NCI-H1436 (cell line): ENCODE data around the gene NAP1L5.

Experiments used
- DNase-seq: peaks from one replicate; lab custom pipeline; 2025; lab: John Stamatoyannopoulos, UW

NAP1L5 gene

DNA sequence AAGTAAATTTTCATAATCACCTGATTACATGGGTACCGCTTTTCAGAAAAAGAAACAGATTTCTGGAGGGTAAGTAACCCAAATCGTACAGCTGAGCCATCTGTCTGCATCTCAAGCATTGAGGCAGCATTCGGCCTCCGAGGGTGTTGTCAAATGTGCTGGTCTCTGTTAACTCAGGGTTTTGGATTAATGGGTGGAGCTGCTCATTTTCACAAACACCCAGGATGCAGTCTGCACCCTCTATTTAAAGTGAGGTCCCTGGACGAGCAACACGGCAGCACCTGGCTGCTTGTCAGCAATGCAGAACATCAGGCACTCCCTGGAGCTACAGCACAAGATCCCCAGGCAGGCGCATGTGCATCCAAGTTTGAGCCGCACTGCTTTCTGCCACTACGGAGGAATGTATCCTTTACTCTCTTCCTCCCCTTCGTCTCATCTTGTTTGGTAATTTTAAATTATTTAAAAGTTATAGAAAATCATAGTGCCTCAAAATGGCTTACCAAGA, 24.7 kb upstream of the NAP1L5 start:
- DNase-seq, result no peak

DNA sequence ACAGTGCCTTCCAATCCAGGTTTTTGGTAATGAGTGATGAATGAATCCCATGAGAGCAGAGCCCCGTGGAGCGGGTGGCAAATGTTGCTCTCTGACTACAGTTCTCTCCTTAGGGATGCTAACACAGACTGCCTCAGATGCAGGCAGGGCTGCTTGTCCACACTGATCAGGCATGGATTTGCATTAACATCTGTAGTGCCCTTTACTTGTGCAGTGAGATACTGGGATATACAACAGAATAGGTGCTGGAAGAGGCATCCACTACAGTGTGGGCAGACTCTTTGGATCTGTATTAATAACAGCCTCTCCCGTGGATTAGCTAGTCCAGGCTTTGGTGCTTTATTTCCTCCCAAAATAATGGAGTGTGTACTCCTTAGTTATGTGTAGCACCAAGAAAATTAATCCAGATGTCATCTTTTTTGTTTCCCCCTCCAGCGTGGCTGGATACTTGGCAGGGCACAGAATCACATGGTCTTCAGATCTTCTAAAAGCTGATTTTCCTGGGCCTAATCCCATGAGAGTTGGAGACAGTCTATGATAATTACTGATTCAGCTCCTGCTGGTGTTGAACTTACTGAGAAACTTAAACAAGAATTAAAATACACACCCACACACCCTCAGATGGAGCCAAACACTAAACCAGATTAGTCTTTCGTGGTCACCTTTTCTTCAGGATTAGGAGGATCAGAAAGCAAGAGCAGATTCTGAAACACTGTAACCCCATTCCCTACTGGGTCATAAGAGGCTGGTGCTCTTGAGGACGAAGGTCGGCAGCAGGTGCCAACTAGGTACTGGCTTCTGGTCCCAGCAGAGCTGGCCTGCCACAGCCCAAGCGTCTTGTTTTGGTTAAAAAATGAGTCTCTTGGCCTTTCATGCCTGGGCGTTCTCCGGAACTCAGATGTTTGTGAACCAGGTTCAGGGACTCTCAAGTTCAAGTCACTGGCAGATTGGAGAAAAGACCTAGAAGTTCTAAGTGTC, 23.1 kb upstream of the NAP1L5 start:
- no peak for DNase-seq

DNA sequence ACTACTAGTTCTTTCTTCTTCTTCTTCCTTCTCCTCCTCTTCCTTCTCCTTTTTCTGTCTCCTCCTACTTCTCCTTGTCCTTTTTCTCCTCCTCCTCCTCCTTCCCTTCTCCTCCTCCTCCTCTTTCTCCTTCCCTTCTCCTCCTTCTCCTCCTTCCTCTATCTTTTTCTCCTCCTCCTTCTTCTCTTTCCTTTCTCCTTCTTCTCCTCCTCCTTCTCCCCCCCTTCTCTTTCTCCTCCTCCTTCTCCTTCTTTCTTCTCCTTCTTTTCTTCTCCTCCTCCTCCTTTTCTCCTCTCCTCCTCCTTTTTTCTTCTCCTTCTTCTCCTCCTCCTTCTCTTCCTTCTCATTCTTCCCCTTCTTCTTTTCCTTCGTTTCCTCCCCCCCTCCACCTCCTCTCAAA, 21.8 kb upstream of the NAP1L5 start:
- DNase-seq, result no peak

DNA sequence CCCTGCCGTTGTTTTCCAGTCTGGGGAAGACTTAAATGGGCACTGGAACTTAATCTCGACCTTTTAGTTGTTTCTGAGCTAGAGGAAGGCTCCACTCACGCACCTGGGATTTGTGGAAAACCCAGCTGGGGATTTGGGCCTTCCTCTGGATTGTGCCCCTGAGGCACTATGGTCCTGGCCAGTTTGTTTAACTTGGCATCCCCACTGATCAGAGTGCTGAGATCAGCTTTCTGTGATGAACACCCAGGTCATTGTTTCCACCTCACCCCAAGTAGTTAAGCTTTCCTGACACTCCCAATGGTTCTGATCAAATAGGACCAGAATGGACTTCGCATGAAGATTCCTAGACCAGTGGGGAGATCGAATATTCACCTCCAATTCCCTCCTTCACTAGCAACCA, 20.5 kb upstream of the NAP1L5 start:
- no peak for DNase-seq

DNA sequence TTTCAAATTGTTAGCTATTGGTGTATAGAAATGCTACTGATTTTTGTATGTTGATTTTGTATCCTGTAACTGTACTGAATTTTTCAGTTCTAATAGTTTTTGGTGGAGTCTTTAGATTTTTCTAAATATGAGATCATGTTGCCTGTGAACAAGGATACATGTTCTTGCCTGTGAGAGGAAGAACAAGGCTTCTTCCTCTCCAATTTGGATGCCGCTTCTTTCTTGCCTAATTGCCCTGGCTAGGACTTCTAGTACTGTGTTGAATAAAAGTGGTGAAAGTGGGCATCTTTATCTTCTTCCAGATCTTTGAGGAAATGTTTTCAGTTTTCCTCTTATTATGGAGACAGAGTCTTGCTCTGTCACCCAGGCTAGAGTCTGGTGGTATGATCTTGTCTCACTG, 16.2 kb upstream of the NAP1L5 start:
- no peak for DNase-seq

DNA sequence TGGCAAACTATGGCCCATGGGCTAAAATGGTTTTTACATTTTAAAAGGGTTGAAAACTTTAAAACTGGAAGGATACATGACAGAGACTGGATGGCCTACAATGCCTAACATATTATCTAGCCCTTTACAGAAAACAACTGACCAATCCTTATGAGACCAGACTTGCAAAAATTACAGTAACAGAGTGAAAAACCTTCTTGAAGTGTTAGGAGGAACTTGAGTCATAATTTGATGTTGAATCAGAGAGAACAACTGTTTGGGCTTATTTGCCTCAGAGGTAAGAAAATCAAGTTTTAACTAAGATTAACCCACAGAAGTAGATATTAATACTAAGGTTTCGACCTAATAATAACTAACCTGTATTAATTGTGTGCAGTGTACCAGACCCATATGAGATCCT, 12.4 kb upstream of the NAP1L5 start:
- no peak for DNase-seq

DNA sequence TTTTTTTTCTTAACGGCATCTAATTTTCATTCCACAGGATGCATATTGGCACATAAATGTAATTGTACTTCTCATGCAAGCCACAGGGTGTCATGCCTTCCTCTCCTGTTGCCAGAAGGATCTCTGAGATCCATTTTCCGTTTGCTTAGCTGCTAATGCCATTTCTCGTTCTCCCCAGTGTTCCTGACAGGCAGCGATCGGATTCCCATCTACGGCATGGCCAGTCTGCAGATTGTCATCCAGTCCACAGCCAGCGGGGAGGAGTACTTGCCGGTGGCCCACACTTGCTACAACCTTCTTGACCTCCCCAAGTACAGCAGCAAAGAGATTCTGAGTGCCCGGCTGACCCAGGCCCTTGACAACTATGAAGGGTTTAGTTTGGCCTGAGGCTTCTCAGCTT, 8.9 kb upstream of the NAP1L5 start:
- DNase-seq, result peak; percentile 10

DNA sequence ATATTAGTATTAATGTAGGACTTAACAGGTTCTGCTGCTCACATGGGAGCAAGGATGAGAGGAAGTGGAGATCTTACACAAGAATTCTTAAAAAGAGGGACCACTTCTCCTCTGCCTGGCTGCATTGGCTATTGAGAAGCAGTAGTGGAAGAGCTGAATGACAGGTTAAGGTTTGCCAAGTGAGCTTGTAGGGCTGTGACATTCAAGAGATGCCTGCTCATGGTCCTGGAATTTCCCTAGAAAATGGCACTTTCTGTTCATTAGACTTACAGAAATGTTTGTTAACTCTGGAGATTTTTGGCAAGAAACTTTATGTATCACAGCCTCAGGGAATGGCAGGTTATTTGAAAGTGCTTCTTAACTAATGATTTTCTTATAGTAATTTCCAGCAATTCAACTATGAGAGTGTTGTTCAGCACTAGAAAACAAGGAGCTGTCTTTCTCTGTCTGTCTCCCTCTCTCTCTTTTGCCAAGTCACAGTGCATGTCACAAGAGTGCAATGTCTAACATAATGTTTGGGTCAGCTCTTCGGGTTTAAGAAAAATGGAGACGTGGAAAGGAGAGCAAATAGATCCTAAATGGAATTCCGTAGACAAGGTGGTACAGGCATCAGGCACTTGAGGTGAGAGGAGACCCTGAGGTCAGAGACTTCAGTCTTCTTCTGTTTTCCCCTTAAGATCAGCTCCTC, 8.3 kb upstream of the NAP1L5 start:
- DNase-seq, result no peak

DNA sequence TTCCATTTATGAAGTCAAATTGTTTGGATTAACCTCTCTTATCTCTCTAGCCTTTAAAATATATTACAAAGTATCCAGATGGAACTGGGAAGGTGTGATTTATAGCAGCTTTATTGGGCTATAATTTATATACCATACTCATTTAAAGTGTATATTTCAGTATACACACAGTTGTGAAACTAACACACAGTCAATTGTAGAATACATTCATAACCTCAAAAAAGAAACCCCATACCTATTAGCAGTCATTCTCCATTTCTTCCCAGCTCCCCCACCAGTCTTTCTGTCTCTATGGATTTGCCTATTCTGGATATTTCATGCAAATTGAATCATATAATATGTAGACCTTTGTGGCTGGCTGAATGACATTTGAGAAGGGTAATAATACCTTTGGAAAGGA, 7.6 kb upstream of the NAP1L5 start:
- DNase-seq, result no peak

DNA sequence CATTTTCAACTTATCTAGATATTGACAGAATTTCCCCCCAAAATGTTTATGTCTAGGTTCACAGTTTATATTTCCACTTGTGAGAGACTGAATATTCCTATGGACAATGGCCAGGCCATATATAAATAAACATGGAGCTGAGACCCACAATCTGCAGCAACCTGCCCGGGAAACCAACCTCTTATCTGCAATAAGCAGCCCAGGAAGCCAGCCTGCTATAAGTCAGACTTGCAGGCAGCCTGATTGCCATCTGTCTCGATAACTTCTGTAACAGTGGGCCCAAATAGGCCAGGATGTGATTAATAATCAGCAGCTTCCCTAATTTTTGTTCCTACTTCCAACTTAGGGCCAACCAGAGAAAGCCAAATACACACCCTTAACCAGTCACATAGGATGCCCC, 5.2 kb upstream of the NAP1L5 start:
- no peak for DNase-seq

DNA sequence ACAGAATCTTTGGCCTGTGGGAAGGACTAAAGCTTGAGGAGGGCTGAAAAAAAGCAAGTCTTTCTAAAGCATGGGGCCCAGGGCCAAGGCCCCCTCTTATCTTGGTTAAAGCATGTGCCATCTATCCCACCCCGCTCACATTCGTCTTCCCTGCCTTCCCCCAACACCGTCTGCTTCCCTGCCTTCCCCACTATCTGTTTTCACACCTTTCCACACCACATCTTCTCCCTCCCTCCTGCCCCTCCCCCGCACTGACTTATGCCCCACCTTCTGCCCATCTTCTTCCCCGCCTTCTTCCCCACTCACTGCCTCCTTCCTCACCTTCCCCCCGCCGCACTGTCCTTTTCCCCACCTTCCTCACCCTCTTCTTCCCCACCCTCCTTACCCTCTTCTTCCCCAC, 890 bp upstream of the NAP1L5 start:
- no peak for DNase-seq

DNA sequence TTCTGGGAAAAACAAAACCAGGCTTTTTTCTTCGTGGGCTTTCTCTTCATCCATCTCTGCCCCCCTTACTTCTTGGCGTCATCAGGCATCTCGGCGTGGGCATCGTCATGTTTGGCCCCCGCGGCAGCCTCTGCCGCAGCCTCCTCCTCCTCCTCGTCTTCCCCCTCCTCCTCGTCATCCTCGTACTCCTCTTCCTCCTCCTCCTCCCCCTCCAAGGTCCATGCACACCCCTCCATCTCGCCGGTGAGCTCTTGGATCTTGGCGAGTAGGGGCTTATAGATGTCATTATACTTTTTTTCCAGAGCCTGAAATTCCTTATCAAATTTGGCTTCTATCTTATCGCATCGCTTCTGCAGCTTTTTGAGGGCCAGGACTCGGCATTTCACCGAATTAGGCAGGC, 488 bp downstream of the NAP1L5 start:
- DNase-seq, result no peak

DNA sequence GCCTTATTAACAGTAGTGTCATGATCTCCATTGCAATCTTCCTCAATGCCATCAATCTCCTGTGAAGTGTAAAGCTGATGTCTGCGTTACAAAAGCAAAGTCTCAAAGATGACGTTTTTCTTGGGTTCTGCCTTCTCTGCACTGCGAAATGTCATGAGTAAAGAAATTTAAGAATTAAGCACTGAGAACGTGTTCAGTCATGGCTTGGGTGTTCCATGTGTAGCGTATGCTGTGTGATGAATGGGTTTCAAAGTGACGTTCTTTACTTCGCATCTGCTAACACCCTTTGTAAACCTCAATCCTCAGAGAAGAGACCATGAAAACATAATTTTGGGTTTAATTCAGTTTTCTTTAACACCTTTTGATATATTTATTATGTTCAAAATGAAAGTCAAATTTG, 999 bp downstream of the NAP1L5 start:
- DNase-seq, result no peak

DNA sequence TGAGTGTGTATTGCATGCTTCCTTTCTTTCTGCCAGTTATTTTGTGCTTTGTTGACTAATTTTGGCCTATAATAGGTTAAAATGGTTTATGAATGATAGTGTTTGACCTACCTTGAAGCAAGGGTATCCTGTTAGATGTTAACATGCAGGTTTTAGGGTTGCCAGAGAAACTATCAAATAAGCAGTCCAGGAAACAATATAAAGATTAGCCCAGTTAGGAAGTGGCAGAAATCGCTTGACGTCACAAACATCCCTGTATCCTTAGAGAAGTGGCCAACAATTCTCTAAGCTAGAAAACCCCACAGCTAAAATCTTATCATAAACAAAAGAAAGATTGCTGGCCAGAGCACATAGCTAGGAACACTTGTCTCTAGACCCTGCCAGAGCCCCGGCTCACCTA, 3.8 kb downstream of the NAP1L5 start:
- DNase-seq, result no peak

DNA sequence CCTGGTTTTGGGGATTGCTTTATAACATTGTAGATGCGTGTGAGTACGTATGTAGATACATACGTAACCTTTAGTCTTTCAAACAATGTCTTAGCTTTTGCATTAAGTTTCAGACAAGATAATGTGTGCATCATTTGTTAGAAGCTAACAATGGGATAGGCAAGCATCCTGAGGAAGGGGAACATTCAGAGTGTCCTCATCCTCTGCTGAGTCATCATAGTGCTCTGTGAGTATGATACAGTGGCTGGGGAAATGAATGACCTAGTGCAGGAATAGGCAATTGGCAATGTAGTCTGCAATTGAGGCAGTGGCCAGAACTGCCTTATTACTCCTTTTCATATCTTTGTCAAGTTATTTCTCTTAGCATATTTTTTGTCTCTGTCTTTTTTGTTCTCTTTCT, 7.3 kb downstream of the NAP1L5 start:
- DNase-seq, result no peak

DNA sequence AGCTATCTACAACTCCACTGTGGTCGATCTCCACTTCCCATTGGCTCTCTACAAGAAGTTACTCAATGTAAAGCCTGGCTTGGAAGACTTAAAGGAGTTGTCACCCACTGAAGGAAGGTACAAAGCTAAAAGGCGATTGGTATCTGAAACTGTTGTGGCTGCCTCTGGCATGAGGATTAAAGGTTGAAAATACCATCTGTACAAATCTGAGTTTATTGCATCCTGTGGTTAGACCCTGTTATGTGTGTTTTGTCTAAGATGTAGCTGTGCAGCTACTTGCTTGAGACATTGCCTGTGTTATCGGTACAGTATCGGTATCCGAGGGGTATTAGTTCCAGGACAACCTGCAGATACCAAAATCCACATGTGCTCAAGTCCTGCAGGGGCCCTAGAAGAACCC, 16.4 kb downstream of the NAP1L5 start:
- no peak for DNase-seq

DNA sequence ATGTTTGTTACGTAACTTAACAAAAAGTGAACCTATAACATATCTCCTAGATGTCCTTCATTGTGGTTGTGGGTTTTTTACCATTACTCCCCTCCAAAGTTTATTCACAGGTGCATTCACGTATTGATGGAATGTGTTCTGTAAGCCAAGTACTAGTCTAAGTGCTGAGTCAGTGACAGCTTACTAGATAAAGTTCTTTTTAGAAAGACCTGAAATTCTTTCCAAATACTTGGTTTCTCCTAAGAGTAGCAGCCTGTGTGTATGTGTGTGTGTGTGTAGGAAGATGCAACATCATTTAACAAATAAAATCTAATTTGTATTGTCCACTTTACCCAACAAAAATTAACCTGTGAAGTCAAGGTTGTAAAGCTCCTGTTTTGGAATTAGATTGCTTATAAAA, 22.1 kb downstream of the NAP1L5 start:
- DNase-seq, result no peak

DNA sequence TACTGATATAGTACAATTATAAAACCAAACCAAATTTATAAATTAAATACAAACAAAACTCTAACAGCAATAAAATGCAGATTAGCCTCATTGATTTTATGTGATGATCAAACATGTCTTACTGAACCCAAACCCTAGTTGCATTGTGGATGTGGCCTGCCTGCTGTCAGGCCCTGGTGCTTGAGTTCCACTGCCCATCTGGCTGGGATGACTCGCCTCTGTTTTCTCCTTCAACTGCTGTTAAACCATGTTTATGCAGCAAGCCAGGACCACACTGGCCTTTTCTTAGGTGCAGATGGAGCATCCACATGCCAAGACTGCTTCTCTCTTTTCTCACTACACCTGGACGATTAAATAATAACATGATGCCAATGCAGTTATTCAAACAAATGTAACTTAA, 22.6 kb downstream of the NAP1L5 start:
- DNase-seq, result no peak

DNA sequence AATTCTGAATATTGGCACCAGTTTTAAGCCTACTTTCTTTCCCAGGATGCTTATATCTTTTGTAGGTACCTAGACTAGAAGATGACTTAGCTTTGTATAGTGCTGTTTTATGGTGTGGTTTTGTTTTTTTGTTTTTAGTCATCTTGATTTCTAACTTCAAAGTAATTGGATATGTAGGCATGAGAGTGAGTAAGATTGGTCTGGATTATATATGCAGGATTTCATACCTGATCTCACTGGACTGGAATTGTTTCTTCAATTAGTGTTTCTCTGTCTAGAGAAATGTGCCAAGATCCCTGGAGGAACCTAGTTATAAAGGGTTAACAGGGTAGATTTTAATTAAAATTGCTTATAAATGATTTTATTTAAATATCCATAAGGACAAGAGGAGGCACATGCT, 23.1 kb downstream of the NAP1L5 start:
- DNase-seq, result no peak

DNA sequence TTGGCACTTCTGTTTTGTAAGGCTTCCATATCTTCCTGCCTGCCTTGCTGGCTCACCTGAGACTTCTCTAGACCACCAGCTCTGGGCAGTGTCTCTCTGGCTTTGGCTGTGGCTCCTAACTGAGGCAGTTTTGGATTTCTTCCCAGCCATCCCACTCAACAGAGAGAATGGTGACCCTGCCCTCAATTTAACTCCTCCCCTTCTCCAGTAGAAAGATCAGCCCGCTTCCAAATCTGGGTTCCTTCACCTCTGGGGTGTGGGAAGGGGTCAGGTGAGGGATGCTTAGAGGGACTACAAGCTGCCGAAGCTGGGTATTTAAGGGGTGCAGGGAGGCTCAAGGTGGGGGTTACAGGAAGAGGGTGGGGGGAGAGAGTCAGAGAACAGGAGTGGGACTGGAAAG, 23.7 kb downstream of the NAP1L5 start:
- no peak for DNase-seq

DNA sequence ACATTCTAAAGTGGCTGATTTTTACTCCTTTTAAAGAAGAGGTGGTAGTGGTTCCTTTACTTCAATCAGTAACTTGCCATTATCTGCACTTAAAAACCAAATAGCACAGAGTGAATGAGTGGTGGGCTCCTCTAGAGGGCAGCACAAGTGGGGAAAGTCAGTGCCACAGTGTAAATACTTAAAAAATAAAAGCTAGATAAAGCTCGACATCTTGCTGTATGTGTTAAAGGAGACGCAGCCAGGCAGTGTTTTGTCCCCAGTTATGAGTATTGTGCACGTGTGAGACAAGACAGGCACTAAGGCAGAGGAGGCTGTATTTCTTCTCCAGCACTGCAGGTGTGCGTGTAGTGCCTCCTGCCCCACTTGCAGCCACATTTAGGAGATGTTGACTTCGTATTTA, 24.6 kb downstream of the NAP1L5 start:
- peak; percentile 9 for DNase-seq

DNA sequence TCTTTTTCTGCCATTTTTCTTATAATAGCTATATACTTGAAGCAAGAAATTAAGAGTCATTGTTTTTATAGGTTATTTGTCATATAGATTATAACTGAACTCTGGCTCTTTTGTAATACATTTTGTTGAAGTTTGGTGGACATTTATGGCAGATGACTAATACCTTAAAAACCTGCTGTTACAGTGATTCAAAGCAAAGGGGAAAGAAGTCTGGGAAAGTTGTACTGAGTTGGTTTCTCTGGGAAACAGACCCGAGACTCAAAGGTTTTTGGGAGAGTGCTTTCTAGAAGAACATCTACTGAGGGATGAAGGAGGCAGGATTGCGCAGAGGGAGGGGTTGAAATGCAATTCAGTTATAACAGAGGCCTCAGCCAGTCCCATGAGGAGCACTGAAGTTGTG, 35.9 kb downstream of the NAP1L5 start:
- no peak for DNase-seq
